HG02981 (cell line): ENCODE results near the gene LCN6.
"Not testable (repeated sequence)": the region's sequence is repeated elsewhere in the genome, so short reads cannot be mapped to it uniquely, and the experiment has no call there.

ENCODE experiments used
- ATAC-seq: cut with Tn5 transposase; IDR thresholded peaks from one replicate; pipeline ENCODE4 v1.9.1; 2021; ENCODE audit warnings: mild to moderate bottlenecking, moderate library complexity; ENCODE audit not compliant: unreplicated experiment

LCN6 gene

GRCh38 chr9:136784249-136784996, 36.1 kb upstream of the LCN6 start:
- no peak for ATAC-seq

GRCh38 chr9:136782452-136782851, 34.1 kb upstream of the LCN6 start:
- ATAC-seq, result no peak

- no peak for ATAC-seq
Observed at GRCh38 chr9:136779808-136780207, 31.5 kb upstream of the LCN6 start.

- no peak for ATAC-seq
Observed at GRCh38 chr9:136777359-136777758, 29.0 kb upstream of the LCN6 start.

- ATAC-seq, result no peak
Observed at GRCh38 chr9:136776947-136777346, 28.6 kb upstream of the LCN6 start.

- no peak for ATAC-seq
Observed at GRCh38 chr9:136775191-136775590, 26.9 kb upstream of the LCN6 start.

- ATAC-seq, result no peak
Observed at GRCh38 chr9:136774416-136775045, 26.2 kb upstream of the LCN6 start.

GRCh38 chr9:136773386-136774044, 25.2 kb upstream of the LCN6 start:
- ATAC-seq, result no peak

- no peak for ATAC-seq
Observed at GRCh38 chr9:136771907-136772415, 23.6 kb upstream of the LCN6 start.

- ATAC-seq, result no peak
Observed at GRCh38 chr9:136769710-136770191, 21.4 kb upstream of the LCN6 start.

GRCh38 chr9:136766410-136767120, 18.2 kb upstream of the LCN6 start:
- ATAC-seq, result not testable (repeated sequence)

GRCh38 chr9:136765745-136766409, 17.6 kb upstream of the LCN6 start:
- ATAC-seq, result peak; percentile 60

GRCh38 chr9:136765041-136765440, 16.7 kb upstream of the LCN6 start:
- no peak for ATAC-seq

- ATAC-seq, result no peak
Observed at GRCh38 chr9:136764301-136764891, 16.1 kb upstream of the LCN6 start, which contains the start of gene LCN15. Gene LCN15 (minus strand): TSS chr9:136764518. CDS start chr9:136764488, 30 bp downstream.

- no peak for ATAC-seq
Observed at GRCh38 chr9:136763649-136764035, 15.3 kb upstream of the LCN6 start.

- no peak for ATAC-seq
Observed at GRCh38 chr9:136762915-136763648, 14.8 kb upstream of the LCN6 start.

- ATAC-seq, result no peak
Observed at GRCh38 chr9:136762221-136762691, 13.9 kb upstream of the LCN6 start.

GRCh38 chr9:136761545-136761981, 13.2 kb upstream of the LCN6 start:
- ATAC-seq, result no peak
